GM19452 (cell line): ENCODE results near the gene PIK3AP1.

Experiments
- ATAC-seq: cut with Tn5 transposase; IDR thresholded peaks from one replicate; pipeline ENCODE4 v1.9.1; 2021; ENCODE audit not compliant: unreplicated experiment

The PIK3AP1 gene

GRCh38 chr10:96673318-96674099 is 46.8 kb downstream of the PIK3AP1 start:
- ATAC-seq, result peak; percentile 63

GRCh38 chr10:96672481-96673175 is 47.7 kb downstream of the PIK3AP1 start:
- ATAC-seq, result no peak

GRCh38 chr10:96671211-96671890 is 49.0 kb downstream of the PIK3AP1 start:
- no peak for ATAC-seq

- no peak for ATAC-seq
Observed at GRCh38 chr10:96670786-96671185, 49.5 kb downstream of the PIK3AP1 start.

GRCh38 chr10:96667401-96667800 is 52.9 kb downstream of the PIK3AP1 start:
- no peak for ATAC-seq

- no peak for ATAC-seq
Observed at GRCh38 chr10:96666741-96667140, 53.6 kb downstream of the PIK3AP1 start.

- ATAC-seq, result no peak
Observed at GRCh38 chr10:96665306-96665705, 55.0 kb downstream of the PIK3AP1 start.

- peak; percentile 55 for ATAC-seq
Observed at GRCh38 chr10:96664563-96664962, 55.8 kb downstream of the PIK3AP1 start.

- no peak for ATAC-seq
Observed at GRCh38 chr10:96663797-96664196, 56.5 kb downstream of the PIK3AP1 start.

- ATAC-seq, result no peak
Observed at GRCh38 chr10:96661632-96662031, 58.7 kb downstream of the PIK3AP1 start.

GRCh38 chr10:96660297-96660696 is 60.0 kb downstream of the PIK3AP1 start:
- ATAC-seq, result no peak

- no peak for ATAC-seq
Observed at GRCh38 chr10:96658844-96659243, 61.5 kb downstream of the PIK3AP1 start.

- no peak for ATAC-seq
Observed at GRCh38 chr10:96657385-96657784, 62.9 kb downstream of the PIK3AP1 start.

GRCh38 chr10:96656839-96657238 is 63.5 kb downstream of the PIK3AP1 start:
- no peak for ATAC-seq

GRCh38 chr10:96656198-96656577 is 64.1 kb downstream of the PIK3AP1 start:
- ATAC-seq, result no peak

GRCh38 chr10:96655461-96656197 is 64.7 kb downstream of the PIK3AP1 start:
- ATAC-seq, result no peak

GRCh38 chr10:96651998-96652431 is 68.3 kb downstream of the PIK3AP1 start:
- peak; percentile 62 for ATAC-seq

- no peak for ATAC-seq
Observed at GRCh38 chr10:96650958-96651357, 69.4 kb downstream of the PIK3AP1 start.

GRCh38 chr10:96648297-96648696 is 72.0 kb downstream of the PIK3AP1 start:
- no peak for ATAC-seq

GRCh38 chr10:96647466-96647865 is 72.8 kb downstream of the PIK3AP1 start:
- ATAC-seq, result no peak

- no peak for ATAC-seq
Observed at GRCh38 chr10:96646751-96647166, 73.6 kb downstream of the PIK3AP1 start.
